ENCODE results near the gene ARFIP1. TPM values are rescaled to one million over a fixed set of nuclear protein-coding genes. Genes with fewer than 3 reads are reported as not detected.

The ARFIP1 gene
- total and polyA plus RNA-seq, 12 donors: 7.4 to 18.7 (median 14.9) TPM

- no peaks in the 10 kb centered on the region for H3K9me3 ChIP-seq
- TF ChIP-seq, protein P1, sequence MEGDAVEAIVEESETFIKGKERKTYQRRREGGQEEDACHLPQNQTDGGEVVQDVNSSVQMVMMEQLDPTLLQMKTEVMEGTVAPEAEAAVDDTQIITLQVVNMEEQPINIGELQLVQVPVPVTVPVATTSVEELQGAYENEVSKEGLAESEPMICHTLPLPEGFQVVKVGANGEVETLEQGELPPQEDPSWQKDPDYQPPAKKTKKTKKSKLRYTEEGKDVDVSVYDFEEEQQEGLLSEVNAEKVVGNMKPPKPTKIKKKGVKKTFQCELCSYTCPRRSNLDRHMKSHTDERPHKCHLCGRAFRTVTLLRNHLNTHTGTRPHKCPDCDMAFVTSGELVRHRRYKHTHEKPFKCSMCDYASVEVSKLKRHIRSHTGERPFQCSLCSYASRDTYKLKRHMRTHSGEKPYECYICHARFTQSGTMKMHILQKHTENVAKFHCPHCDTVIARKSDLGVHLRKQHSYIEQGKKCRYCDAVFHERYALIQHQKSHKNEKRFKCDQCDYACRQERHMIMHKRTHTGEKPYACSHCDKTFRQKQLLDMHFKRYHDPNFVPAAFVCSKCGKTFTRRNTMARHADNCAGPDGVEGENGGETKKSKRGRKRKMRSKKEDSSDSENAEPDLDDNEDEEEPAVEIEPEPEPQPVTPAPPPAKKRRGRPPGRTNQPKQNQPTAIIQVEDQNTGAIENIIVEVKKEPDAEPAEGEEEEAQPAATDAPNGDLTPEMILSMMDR (IDR thresholded peaks at IDR 0.05): no peak
- no peaks in the 10 kb centered on the region for H3K36me3 ChIP-seq
- H3K27ac ChIP-seq: no peak overlapping the region
- WGBS, 2 donors: 94 to 97% methylated on average over 9 of the region's 9 CpGs
- no peak overlapping the region for H3K4me3 ChIP-seq
- DNase-seq (no peak), ATAC-seq (no peak)
- peaks cover 0 to 7% (median 0%) of the 10 kb centered on the region in 9 donors for H3K4me1 ChIP-seq
- H3K27me3 ChIP-seq: peaks cover 0 to 39% (median 17%) of the 10 kb centered on the region in 7 donors
- intact Hi-C loops (cut with DNase I): no loop called here
These were observed 165.9 kb downstream of the ARFIP1 start for GRCh38 chr4:152945639-152946038.

GRCh38 chr4:152946446-152946845, 166.7 kb downstream of the ARFIP1 start:
- Histone ChIP-seq H3K9me3 (no peaks in the 10 kb centered on the region), H3K4me1 (peaks cover 0 to 7% (median 0%) of the 10 kb centered on the region in 9 donors), H3K27ac (no peak overlapping the region), H3K4me3 (no peak overlapping the region), H3K36me3 (no peaks in the 10 kb centered on the region), H3K27me3 (peaks cover 0 to 42% (median 16%) of the 10 kb centered on the region in 7 donors)
- ATAC-seq (no peak), DNase-seq (no peak)
- TF ChIP-seq, protein P1 (IDR thresholded peaks at IDR 0.05): no peak
- 88 to 92% methylated on average over 4 of the region's 4 CpGs for WGBS, 2 donors
- intact Hi-C loops (cut with DNase I): no loop called here

DNA sequence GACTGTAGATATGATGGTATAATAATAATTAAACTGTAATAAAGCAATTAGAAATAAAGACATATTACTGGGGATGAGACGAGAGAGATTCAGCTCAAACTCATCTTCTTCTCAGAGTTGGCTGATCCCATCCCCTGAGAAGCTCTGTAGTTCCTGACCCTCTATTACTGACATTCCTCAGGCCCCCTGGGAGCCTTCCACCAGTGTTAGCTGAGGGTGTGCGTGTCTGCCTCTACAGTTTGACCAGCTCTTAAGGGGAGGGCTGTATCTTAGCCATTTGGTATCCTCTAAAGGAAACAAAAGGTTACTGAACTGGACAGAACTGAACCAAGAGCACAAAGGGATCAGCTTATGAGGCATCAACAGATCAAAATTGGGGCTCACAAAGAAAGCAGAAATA, 167.6 kb downstream of the ARFIP1 start:
- no peaks in the 10 kb centered on the region for H3K9me3 ChIP-seq
- no peak overlapping the region for H3K4me3 ChIP-seq
- 68 to 69% methylated on average over 2 of the region's 2 CpGs for WGBS, 2 donors
- DNase-seq: no peak
- peaks cover 0 to 48% (median 20%) of the 10 kb centered on the region in 7 donors for H3K27me3 ChIP-seq
- no peak overlapping the region for H3K27ac ChIP-seq
- H3K4me1 ChIP-seq: peaks cover 0 to 7% (median 0%) of the 10 kb centered on the region in 9 donors
- intact Hi-C loops (cut with DNase I): no loop called here
- H3K36me3 ChIP-seq: no peaks in the 10 kb centered on the region
- TF ChIP-seq, protein P1 (IDR thresholded peaks at IDR 0.05): no peak
- peak in 3 of 8 donors; percentile 39 to 51 (median 40) for ATAC-seq

- DNase-seq (no peak), ATAC-seq (no peak)
- peaks cover 0 to 63% (median 27%) of the 10 kb centered on the region in 7 donors for H3K27me3 ChIP-seq
- no peaks in the 10 kb centered on the region for H3K9me3 ChIP-seq
- H3K36me3 ChIP-seq: no peaks in the 10 kb centered on the region
- peaks cover 0 to under 1% (median 0%) of the 10 kb centered on the region in 9 donors for H3K4me1 ChIP-seq
- intact Hi-C loops (cut with DNase I): no loop called here
- TF ChIP-seq, protein P1 (IDR thresholded peaks at IDR 0.05): no peak
- H3K4me3 ChIP-seq: no peak overlapping the region
- WGBS, 2 donors: 55 to 59% methylated on average over 8 of the region's 8 CpGs
- no peak overlapping the region for H3K27ac ChIP-seq
These were observed 170.2 kb downstream of the ARFIP1 start for GRCh38 chr4:152949930-152950329.

Data from heart right ventricle (tissue), 16 donors.